Ascending aorta (tissue), 2 donors: ENCODE results near the gene TMEM171. TPM values are rescaled to one million over a fixed set of nuclear protein-coding genes. Genes with fewer than 3 reads are reported as not detected.

Experiments
- DNase-seq, 2 donors: peaks; one replicate each; pipeline ENCODE4 v3.0.0-alpha.2; 2019; ENCODE audit warnings: low spot score in 2 of 2
- H3K27ac ChIP-seq, 2 donors: fragments of 200-600 bp; sonication (generic); one replicate each; pipeline ENCODE4 v1.5.1; 2016 to 2017; ENCODE audit warnings: mild to moderate bottlenecking in 1 of 2
- H3K27me3 ChIP-seq: fragments of 200-600 bp; sonication (generic); one replicate; pipeline ENCODE4 v1.5.1; 2017
- H3K36me3 ChIP-seq, 2 donors: fragments of 200-600 bp; sonication (generic); one replicate each; pipeline ENCODE4 v1.5.1; 2016
- H3K4me1 ChIP-seq, 2 donors: fragments of 200-600 bp; sonication (generic); one replicate each; pipeline ENCODE4 v1.5.1; 2016 to 2017; ENCODE audit warnings: mild to moderate bottlenecking in 1 of 2
- H3K4me3 ChIP-seq, 2 donors: fragments of 200-600 bp; sonication (generic); one replicate each; pipeline ENCODE4 v1.5.1; 2016 to 2017; ENCODE audit warnings: mild to moderate bottlenecking in 1 of 2
- H3K9me3 ChIP-seq, 2 donors: fragments of 200-600 bp; sonication (generic); one replicate each; pipeline ENCODE4 v1.5.1; 2016
- intact Hi-C: fragments of 100-400 bp; cut with DNase I; formaldehyde crosslinking; loops from one replicate; pipeline ENCODE4 v1.15.1; 2023
- total RNA-seq: library from RNA; depleted of rRNA; stranded (reverse); fragments of >200 nt; gene quantifications from one replicate; pipeline ENCODE4 v1.1.0, GENCODE V29; 2016
- TF ChIP-seq, protein P1 (sequence below), 3 experiments: fragments of 200-600 bp in 2 of 3; fragments of 450-650 bp in 1 of 3; sonication (generic) in 2 of 3; IDR thresholded peaks; one replicate each; pipeline ENCODE4 v1.5.1; 2016 to 2019; ENCODE audit warnings: antibody characterized with exemption in 3 of 3, mild to moderate bottlenecking in 1 of 3, moderate library complexity in 1 of 3

The TMEM171 gene
- total RNA-seq, 1 donor from 2014 or later = not detected

DNA sequence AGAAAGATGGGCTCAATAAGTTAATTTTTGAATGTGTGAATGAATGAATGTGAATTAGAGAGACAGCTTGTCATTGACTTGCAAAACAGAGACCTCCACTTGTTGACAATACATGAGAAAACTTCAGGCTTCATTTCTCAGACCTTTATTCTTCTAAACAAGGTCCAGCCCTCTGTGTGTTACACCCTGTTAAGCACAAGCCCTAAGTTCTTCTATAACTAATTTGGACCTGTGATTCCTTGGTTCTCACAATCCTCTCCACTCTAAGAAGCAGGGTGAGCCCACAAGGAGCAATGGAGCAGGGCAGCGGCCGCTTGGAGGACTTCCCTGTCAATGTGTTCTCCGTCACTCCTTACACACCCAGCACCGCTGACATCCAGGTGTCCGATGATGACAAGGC, 52.6 kb downstream of the TMEM171 start, which contains the start of gene TMEM174:
TMEM174 (plus strand) TSS at position 243 of the 400 bp plus-strand sequence; CDS start at position 294, 51 bp downstream.
- no peaks in the 10 kb centered on the region for H3K27me3 ChIP-seq
- TF ChIP-seq, protein P1, sequence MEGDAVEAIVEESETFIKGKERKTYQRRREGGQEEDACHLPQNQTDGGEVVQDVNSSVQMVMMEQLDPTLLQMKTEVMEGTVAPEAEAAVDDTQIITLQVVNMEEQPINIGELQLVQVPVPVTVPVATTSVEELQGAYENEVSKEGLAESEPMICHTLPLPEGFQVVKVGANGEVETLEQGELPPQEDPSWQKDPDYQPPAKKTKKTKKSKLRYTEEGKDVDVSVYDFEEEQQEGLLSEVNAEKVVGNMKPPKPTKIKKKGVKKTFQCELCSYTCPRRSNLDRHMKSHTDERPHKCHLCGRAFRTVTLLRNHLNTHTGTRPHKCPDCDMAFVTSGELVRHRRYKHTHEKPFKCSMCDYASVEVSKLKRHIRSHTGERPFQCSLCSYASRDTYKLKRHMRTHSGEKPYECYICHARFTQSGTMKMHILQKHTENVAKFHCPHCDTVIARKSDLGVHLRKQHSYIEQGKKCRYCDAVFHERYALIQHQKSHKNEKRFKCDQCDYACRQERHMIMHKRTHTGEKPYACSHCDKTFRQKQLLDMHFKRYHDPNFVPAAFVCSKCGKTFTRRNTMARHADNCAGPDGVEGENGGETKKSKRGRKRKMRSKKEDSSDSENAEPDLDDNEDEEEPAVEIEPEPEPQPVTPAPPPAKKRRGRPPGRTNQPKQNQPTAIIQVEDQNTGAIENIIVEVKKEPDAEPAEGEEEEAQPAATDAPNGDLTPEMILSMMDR (IDR thresholded peaks at IDR 0.05) = no peak
- no peak for DNase-seq
- H3K9me3 ChIP-seq = no peaks in the 10 kb centered on the region
- H3K4me1 ChIP-seq = no peaks in the 10 kb centered on the region
- H3K36me3 ChIP-seq = no peaks in the 10 kb centered on the region
- intact Hi-C loops = no loop called here
- H3K4me3 ChIP-seq = no peak within 1 kb of the TSS
- no peak within 1 kb of the TSS for H3K27ac ChIP-seq

DNA sequence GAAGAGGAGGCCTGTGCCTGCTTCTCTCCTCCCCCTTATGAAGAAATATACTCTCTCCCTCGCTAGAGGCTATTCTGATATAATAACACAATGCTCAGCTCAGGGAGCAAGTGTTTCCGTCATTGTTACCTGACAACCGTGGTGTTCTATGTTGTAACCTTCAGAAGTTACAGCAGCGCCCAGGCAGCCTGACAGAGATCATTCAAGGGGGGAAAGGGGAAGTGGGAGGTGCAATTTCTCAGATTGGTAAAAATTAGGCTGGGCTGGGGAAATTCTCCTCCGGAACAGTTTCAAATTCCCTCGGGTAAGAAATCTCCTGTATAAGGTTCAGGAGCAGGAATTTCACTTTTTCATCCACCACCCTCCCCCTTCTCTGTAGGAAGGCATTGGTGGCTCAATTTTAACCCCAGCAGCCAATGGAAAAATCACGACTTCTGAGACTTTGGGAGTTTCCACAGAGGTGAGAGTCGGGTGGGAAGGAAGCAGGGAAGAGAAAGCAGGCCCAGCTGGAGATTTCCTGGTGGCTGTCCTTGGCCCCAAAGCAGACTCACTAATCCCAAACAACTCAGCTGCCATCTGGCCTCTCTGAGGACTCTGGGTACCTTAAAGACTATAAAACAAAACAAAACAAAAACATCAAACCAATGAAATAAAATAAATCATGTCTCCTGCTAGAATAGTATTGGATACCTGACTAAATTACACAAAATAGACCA, 53.9 kb downstream of the TMEM171 start:
- Histone ChIP-seq H3K4me3 (no peak overlapping the region), H3K4me1 (no peaks in the 10 kb centered on the region), H3K27ac (no peak overlapping the region), H3K27me3 (no peaks in the 10 kb centered on the region), H3K36me3 (no peaks in the 10 kb centered on the region), H3K9me3 (no peaks in the 10 kb centered on the region)
- intact Hi-C loops = no loop called here
- DNase-seq = no peak
- TF ChIP-seq, protein P1 (IDR thresholded peaks at IDR 0.05) = no peak

DNA sequence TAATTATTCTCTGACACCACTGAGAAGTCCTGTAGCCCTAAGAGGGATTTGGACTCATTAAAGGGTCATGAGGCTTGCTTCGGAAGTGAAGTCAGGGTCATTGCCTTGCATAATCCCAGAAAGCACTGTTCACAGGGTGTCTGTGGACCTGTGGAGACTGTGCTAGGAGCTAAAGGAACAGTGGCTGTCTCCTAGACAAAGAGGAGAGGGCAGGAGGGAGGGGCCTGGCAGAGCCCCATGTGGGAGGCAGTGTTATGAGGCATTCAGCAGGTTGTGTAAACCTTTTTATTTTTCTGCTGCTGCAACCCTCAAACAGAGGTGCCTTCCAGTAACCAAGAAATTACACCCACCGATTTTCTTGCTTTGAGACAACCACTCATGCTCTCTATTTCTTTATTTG, 55.9 kb downstream of the TMEM171 start:
- intact Hi-C loops = no loop called here
- Histone ChIP-seq H3K27me3 (no peaks in the 10 kb centered on the region), H3K4me3 (no peak overlapping the region), H3K9me3 (no peaks in the 10 kb centered on the region), H3K36me3 (no peaks in the 10 kb centered on the region), H3K27ac (no peak overlapping the region), H3K4me1 (no peaks in the 10 kb centered on the region)
- no peak for DNase-seq
- TF ChIP-seq, protein P1 (IDR thresholded peaks at IDR 0.05) = no peak

DNA sequence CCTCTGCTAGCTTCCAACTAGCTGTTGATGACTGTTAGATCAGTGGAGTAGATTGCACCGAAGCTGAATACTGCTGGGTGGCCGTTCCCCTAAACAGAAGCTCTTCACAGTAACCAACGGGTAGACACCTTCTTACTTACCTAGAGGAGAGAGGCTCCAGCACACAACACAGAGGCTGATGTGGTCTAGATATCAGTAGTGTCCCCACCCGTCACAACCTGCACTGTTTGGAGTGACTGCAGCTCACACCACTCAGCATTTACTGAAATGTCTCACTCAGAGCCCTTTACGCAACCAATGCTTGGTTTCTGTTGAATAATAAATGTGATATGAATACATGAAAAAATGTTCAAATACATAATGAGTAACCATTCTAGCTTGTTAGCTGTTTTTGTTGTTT, 57.9 kb downstream of the TMEM171 start:
- Histone ChIP-seq H3K27me3 (no peaks in the 10 kb centered on the region), H3K27ac (no peak overlapping the region), H3K9me3 (no peaks in the 10 kb centered on the region), H3K4me3 (no peak overlapping the region), H3K4me1 (no peaks in the 10 kb centered on the region), H3K36me3 (no peaks in the 10 kb centered on the region)
- intact Hi-C loops = no loop called here
- no peak for DNase-seq
- TF ChIP-seq, protein P1 (IDR thresholded peaks at IDR 0.05) = no peak

DNA sequence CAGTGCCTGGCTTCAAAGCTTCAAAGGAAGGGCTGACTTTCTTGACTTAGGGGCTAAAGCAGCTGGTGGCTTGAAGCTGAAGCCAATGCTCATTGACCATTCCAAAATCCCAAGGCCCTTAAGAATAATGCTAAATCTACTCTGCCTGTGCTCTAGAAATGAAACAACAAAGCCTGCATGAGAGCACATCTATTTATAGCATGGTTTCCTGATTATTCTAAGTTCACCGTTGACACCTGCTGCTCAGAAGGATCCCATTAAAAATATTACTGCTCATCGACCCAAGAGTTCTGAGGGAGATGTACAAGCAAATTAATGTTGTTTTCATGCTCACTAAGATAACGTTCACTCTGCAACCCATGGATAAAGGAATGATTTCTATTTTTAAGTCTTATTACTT, 59.4 kb downstream of the TMEM171 start:
- H3K9me3 ChIP-seq = no peaks in the 10 kb centered on the region
- H3K4me3 ChIP-seq = no peak overlapping the region
- TF ChIP-seq, protein P1 (IDR thresholded peaks at IDR 0.05) = no peak
- no peak overlapping the region for H3K27ac ChIP-seq
- DNase-seq = no peak
- no peaks in the 10 kb centered on the region for H3K4me1 ChIP-seq
- H3K36me3 ChIP-seq = no peaks in the 10 kb centered on the region
- no peaks in the 10 kb centered on the region for H3K27me3 ChIP-seq
- intact Hi-C loops = no loop called here
